Mucosa of stomach (tissue), 1 donor: Measurements from ENCODE around the gene DNASE1.

Source experiments
- H3K27me3 ChIP-seq: one replicate; pipeline ENCODE4 v1.7.0; 2013; ENCODE audit warnings: mild to moderate bottlenecking, low read length; ENCODE audit not compliant: control insufficient read depth, insufficient read depth
- H3K36me3 ChIP-seq: one replicate; pipeline ENCODE4 v1.7.0; 2013; ENCODE audit warnings: low read length; ENCODE audit not compliant: control insufficient read depth, insufficient read depth
- H3K4me1 ChIP-seq: one replicate; pipeline ENCODE4 v1.7.0; 2013; ENCODE audit warnings: mild to moderate bottlenecking, low read length; ENCODE audit not compliant: control insufficient read depth, insufficient read depth
- H3K4me3 ChIP-seq: one replicate; pipeline ENCODE4 v1.7.0; 2013; ENCODE audit warnings: low read length
- H3K9ac ChIP-seq: one replicate; pipeline ENCODE4 v1.7.0; 2013; ENCODE audit warnings: mild to moderate bottlenecking, low read length, moderate library complexity
- H3K9me3 ChIP-seq: one replicate; pipeline ENCODE4 v1.7.0; 2013; ENCODE audit warnings: mild to moderate bottlenecking, low read length, moderate library complexity; ENCODE audit not compliant: control insufficient read depth
- donor health status: Pancreatic carcinoma.

DNASE1 gene

DNA sequence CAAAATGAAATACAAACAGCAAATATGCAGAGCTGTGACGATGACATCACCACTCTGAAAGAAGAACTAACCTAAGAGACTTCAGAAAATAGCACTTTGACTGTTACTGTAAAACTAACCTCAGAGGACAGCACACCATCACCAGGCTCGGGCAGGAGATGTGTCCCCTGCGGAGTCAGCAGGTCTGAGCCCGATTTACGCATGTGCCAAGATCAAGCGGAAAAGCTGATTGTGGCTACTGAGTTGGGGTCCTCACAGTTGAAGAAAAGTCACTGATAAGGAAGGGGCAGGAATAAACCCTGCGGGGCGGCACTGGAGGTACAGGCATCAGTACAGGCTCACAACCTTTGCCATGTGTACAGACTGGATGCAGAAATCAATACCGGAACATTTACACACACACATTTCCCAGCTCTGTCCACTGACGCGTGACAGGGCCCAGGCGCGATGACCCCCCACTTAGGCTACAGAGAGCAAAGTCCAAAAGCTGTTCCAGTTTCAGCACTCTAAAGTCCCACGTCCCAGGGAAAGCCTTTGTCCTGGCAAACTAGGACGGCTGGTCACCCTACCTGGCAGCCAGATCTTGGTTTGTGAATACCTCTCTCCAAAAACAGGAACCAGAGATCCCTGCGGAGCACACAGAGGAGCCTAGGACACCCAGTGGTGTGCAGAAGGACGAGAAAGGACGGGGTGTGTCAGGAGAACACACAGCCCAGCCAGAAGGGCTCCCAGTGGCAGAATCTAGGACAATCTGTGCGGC lies 41.3 kb downstream of the DNASE1 start:
- Histone ChIP-seq H3K27me3 (no peaks in the 10 kb centered on the region), H3K4me1 (peaks cover 18% of the 10 kb centered on the region), H3K9me3 (no peaks in the 10 kb centered on the region), H3K4me3 (no peak overlapping the region), H3K9ac (no peak overlapping the region), H3K36me3 (no peaks in the 10 kb centered on the region)

DNA sequence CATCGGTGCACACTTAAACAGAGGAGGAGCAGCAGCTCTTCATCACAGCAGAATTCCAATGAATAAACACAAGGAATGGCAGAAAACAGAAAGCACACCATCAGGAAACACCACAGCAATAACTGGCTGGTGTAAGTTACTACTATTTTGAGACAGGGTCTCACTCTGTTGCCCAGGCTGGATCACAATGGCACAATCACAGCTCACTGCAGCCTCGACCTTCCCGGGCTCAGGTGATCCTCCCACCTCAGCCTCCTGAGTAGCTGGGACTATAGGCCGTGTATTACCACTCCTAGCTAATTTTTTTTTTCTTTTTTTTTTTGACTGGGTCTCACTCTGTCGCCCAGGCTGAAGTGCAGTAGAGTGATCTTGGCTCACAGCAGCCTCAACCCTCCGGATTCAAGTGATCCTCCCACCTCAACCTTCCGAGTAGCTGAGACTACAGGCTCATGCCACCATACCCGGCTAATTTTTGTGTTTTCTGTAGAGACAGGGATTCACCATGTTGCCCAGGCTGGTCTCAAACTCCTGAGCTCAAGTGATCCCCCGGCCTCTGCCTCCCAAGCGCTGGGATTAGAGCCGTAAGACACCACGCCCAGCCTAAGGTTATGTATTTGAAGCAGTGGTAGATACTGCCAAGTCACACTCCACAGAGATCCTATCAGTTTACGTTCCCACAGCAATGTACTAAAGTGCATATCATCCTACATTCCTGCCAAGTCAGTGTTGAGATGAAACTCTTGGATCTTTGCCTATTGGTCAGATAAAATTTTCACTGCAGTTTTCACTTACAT lies 42.1 kb downstream of the DNASE1 start:
- Histone ChIP-seq H3K27me3 (no peaks in the 10 kb centered on the region), H3K9ac (no peak overlapping the region), H3K4me3 (no peak overlapping the region)

DNA sequence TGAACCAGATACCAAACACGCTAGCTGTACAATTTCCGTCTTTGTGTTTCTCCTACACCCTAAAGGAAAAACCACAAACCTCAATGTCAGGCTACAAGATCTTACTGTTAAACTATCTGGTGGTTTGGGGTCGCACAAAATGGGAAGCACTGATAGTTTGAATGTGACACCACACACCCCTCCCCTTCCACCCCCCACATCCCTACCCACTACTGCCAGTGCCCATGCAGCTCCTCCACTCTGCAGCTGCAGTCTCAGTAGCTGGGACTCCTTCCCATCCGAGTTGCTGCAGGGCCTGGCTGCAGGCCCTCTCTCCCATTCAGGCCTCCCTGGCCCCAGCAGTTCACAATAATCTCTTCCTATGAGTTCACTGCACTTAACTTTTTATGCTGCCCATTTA lies 44.5 kb downstream of the DNASE1 start:
- Histone ChIP-seq H3K36me3 (no peaks in the 10 kb centered on the region), H3K4me1 (peaks cover 16% of the 10 kb centered on the region), H3K4me3 (no peak overlapping the region), H3K9me3 (no peaks in the 10 kb centered on the region), H3K9ac (no peak overlapping the region), H3K27me3 (no peaks in the 10 kb centered on the region)

More for the DNA sequence above, 42.1 kb downstream of the DNASE1 start:
- H3K36me3 ChIP-seq, result no peaks in the 10 kb centered on the region
- no peaks in the 10 kb centered on the region for H3K9me3 ChIP-seq
- peaks cover 16% of the 10 kb centered on the region for H3K4me1 ChIP-seq

DNA sequence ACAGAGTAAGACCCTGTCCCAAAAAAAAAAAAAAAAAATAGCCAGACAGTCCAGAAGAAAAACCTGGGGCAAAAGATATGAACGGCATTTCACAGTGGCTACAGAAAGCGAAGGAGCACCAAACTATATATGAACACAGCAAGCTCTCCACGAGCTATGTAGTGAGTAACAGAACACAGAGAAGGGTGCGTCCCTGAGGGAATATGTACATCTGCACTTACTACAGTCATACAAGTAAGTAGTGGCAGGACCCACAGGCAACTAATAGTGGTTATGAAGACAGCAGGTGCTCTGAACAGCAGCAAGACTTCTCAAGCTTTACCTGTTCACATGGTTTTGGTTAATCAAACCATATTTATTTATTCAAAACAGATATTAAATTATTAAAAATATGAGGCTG lies 47.0 kb downstream of the DNASE1 start:
- peaks cover 4% of the 10 kb centered on the region for H3K4me1 ChIP-seq
- H3K9me3 ChIP-seq, result no peaks in the 10 kb centered on the region
- no peaks in the 10 kb centered on the region for H3K27me3 ChIP-seq
- H3K36me3 ChIP-seq, result no peaks in the 10 kb centered on the region
- H3K4me3 ChIP-seq, result no peak overlapping the region
- no peak overlapping the region for H3K9ac ChIP-seq

DNA sequence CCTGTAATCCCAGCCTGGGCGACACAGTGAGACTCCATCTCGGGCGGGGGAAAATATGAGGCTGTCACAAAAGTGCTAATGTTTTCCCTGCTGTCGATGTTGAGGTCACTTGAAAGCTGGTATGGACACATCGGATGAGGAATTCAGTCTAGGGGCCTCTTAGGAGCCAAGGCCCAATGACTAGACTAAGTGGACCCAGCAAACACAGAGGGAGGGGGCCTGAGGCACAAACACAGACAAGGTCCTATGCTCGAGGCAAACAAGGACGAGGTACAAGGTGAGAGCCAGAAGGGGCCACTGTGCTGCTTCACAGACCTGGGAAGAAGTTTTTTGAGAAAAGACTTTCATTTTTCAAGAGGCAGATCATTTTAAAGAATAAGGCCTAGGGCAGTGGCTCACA lies 47.6 kb downstream of the DNASE1 start:
- Histone ChIP-seq H3K4me3 (no peak overlapping the region), H3K4me1 (no peaks in the 10 kb centered on the region), H3K27me3 (no peaks in the 10 kb centered on the region), H3K36me3 (no peaks in the 10 kb centered on the region), H3K9ac (no peak overlapping the region), H3K9me3 (no peaks in the 10 kb centered on the region)

DNA sequence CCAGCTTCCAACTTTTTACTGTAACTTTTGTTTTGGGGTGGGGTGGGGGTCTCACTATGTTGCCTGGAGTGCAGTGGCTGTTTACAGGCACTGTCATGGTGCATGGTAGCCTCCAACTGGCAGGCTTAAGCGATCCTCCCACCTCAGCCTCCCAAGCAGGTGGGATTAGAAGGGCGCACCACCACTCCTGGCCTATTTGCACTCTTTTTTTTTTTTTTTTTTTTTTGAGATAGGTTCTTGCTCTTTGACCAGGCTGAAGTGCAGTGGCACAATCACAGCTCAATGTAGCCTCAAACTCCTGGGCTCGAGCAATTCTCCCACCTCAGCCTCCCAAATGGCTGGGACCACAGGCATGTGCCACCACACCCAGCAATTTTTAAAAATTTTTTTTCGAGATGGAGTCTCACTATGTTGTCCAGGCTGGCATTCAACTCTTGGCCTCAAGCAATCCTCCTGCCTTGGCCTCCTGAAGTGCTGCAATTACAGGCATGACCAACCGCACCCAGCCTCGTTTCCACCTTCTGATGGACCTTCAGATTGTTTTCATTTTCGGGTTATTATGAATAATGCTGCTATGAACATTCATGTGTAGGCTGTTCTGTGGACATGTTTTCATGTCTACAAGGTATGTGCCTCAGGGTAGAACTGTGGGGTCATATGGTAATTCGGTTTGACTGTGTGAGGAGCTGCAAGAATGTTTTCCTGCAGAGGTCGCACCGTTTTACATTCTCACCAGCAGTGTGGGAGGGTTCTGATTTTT lies 51.9 kb downstream of the DNASE1 start:
- Histone ChIP-seq H3K9me3 (no peaks in the 10 kb centered on the region), H3K27me3 (no peaks in the 10 kb centered on the region), H3K9ac (no peak overlapping the region), H3K36me3 (no peaks in the 10 kb centered on the region), H3K4me1 (no peaks in the 10 kb centered on the region), H3K4me3 (no peak overlapping the region)
